ENCODE data around the gene ABAT. TPM values are rescaled to one million over a fixed set of nuclear protein-coding genes. Genes with fewer than 3 reads are reported as not detected.

ABAT gene
- total RNA-seq, 1 donor from 2014 or later: 3.0 TPM

- DNase-seq (ENCODE audit: missing footprints) (no peak), ATAC-seq (no peak)
- intact Hi-C loops (cut with DNase I): no loop called here
Observed at GRCh38 chr16:8818504-8819270, 144.3 kb downstream of the ABAT start.

GRCh38 chr16:8819411-8820034, 145.1 kb downstream of the ABAT start:
- no peak for DNase-seq (ENCODE audit: missing footprints)
- intact Hi-C loops (cut with DNase I): no loop called here
- no peak for ATAC-seq

DNA sequence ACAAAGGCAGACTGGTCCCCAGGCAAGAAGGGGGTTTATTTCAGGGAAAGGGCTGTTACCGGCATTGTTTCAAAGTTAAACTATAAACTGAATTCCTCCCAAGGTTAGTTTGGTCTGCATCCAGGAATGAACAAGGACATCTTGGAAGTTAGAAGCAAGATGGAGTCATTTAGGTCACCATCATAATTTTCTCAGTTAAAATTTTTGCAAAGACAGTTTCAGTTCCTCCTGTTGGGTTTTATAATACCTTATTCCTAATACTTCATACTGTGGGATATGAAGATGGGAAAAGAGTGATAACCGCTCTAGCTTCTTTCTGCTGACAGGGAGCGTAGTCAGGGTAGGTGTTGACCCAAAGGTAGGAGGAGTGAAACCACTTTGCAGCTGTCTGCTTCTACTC, 148.0 kb downstream of the ABAT start:
- DNase-seq (ENCODE audit: missing footprints): no peak
- intact Hi-C loops (cut with DNase I): no loop called here
- ATAC-seq: no peak

- intact Hi-C loops (cut with DNase I): no loop called here
- ATAC-seq (no peak), DNase-seq (ENCODE audit: missing footprints) (no peak)
Observed at GRCh38 chr16:8826278-8826879, 152.0 kb downstream of the ABAT start.

GRCh38 chr16:8828541-8829165, 154.2 kb downstream of the ABAT start:
- DNase-seq (ENCODE audit: missing footprints) (no peak), ATAC-seq (no peak)
- intact Hi-C loops (cut with DNase I): no loop called here

- DNase-seq (ENCODE audit: missing footprints) (no peak), ATAC-seq (no peak)
- intact Hi-C loops (cut with DNase I): no loop called here
Observed at GRCh38 chr16:8831450-8831849, 157.0 kb downstream of the ABAT start.

GRCh38 chr16:8831871-8832716, 157.7 kb downstream of the ABAT start:
- DNase-seq (ENCODE audit: missing footprints): no peak
- intact Hi-C loops (cut with DNase I): no loop called here
- no peak for ATAC-seq

DNA sequence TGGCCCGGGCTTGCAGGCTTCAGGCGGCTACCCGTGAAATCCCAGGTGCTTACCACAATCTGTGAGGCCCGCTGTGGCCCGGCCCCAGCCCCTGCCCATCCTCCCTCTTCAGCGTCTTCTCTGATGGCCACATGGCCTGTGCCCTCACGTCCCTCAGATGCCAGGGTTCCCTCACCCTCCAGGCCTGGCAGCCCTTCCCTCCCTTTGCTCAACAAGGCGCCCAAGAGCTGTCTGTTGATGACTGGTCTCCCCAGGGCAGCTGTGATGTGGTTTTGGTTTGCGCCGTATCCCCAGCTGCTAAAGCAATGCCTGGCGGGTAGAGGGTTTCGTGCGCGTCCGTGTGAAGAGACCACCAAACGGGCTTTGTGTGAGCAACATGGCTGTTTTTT, 158.3 kb downstream of the ABAT start:
- ATAC-seq: no peak
- intact Hi-C loops (cut with DNase I): no loop called here

More for the DNA sequence above, 158.3 kb downstream of the ABAT start:
- no peak for DNase-seq (ENCODE audit: missing footprints)

Other genes with a start within 250 kb of the ABAT start
- gene TMEM114, start 84.1 kb upstream of the ABAT start, total RNA-seq: not detected
- 29.3 TPM for gene METTL22, start 52.9 kb upstream of the ABAT start, total RNA-seq
- 13.8 TPM for gene TMEM186, start 123.0 kb downstream of the ABAT start, total RNA-seq
- gene PMM2, start 123.2 kb downstream of the ABAT start, total RNA-seq: 15.9 TPM
- 32.7 TPM for gene CARHSP1, start 194.4 kb downstream of the ABAT start, total RNA-seq
- gene LITAFD, start 207.7 kb downstream of the ABAT start, total RNA-seq: not detected

Data from Right ventricle myocardium inferior (tissue), 1 donor.